Panc1 (cell line): Measurements from ENCODE around the gene EDN2.

Experiments
- CTCF ChIP-seq: fragments of 450-650 bp; IDR thresholded peaks from 2 replicates; pipeline ENCODE4 v1.5.1; 2017; ENCODE audit warnings: mild to moderate bottlenecking
- POLR2AphosphoS5 ChIP-seq: IDR thresholded peaks from 2 replicates; pipeline ENCODE4 v1.6.1; 2012; ENCODE audit warnings: mild to moderate bottlenecking, low read depth, low read length, moderate library complexity
- REST ChIP-seq, 2 experiments: IDR thresholded peaks; 2 replicates each; pipeline ENCODE4 v1.6.1; 2011 to 2012; ENCODE audit warnings: low read depth in 2 of 2, control low read depth in 1 of 2, low read length in 1 of 2, mild to moderate bottlenecking in 1 of 2, moderate library complexity in 1 of 2; ENCODE audit not compliant: insufficient read depth in 1 of 2
- SIN3A ChIP-seq: IDR thresholded peaks from 2 replicates; pipeline ENCODE4 v1.6.1; 2012; ENCODE audit warnings: low read depth, mild to moderate bottlenecking, low read length, moderate library complexity, borderline replicate concordance; ENCODE audit not compliant: insufficient read depth
- TCF7L2 ChIP-seq: IDR thresholded peaks from 2 replicates; pipeline ENCODE4 v1.6.1; 2011; ENCODE audit warnings: mild to moderate bottlenecking, low read depth, low read length, inconsistent platforms

GRCh38 chr1:41503538-41504113 is 19.1 kb upstream of the EDN2 start:
- TF ChIP-seq CTCF (no peak), SIN3A (no peak), POLR2AphosphoS5 (no peak), TCF7L2 (no peak), REST (IDR thresholded peaks at IDR 0.05; ENCODE audit: insufficient read depth in 1 of 2, low read depth in 2 of 2, low read length in 1 of 2) (no peak)
